NCI-H146 (cell line): ENCODE results near the gene PNMA6F.
"Not testable (repeated sequence)": the region's sequence is repeated elsewhere in the genome, so short reads cannot be mapped to it uniquely, and the experiment has no call there.

Experiments
- DNase-seq: peaks from one replicate; lab custom pipeline; 2025; lab: John Stamatoyannopoulos, UW

The PNMA6F gene

DNA sequence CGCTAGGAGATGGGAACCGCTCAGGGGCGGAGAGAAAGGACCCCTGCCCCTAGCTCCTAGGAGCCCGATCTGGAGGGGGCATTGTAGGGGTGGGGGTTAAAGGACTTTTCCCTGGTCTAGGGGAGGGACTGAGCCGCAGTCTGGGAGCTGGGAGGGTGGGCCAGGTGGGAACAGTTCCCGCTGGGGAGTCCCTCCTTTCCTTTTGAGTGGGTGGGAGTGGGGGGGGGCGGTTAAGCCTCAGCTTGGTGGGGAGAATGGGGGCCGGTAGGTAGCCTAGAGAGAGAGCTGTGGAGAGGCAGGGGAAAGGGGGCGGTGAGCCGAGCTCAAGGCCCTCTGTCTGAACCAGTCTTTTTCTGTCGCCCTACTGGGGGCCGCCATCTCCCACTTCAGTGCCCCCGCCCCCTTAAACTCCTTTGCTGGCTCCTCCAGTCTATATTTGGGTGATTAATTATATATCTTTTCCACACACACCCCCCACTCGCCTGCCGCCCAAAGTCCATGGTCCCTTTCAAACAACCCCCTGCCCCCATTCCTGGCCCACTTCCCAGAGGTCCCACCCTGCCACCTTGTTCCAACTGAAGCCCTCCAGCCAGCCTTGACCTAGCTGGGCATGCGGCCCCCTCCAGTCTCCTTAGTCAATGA lies 13.2 kb upstream of the PNMA6F start:
- no peak for DNase-seq

DNA sequence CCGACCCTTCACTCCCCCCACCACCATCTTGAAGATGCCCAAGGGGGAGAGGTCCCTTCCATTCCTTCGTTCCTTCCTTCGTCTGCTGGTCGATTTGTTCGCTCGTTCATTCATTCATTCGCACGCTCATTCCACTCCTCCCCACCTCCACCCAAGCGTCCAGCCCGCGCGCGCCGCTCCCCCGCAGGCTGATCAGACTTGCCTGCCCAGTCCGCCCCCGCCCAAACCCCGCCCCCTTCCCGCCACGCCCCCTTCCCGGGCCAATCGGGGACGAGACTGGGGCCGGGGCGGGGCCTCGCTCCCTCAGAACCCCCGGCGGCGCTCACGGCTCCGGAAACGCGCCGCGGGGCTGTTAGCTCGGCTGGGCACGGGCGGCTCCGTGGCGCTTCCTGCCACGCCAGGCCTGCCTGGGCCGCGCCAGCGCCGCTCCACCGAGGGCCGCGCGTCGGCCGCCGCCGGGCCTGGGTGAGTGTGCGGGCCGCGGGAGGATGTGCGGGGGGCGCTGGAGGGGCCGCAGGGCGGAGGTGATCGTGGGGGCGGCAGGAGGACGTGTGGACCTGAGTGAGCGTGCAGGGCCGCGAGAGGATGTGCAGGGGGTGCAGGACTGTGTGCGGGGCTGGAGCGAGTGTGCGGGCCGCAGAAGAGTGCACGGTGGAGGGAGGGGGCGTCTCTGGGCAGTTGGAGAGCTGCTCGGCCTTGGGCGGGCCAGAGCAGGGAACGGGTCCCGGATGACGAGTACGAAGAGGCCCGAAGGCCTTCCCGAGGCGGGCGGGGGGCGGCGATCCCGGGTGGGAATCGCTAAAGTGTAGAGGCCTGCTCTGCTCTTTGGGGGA lies 12.5 kb upstream of the PNMA6F start, which contains the start of gene ZNF275:
TSS of gene ZNF275 (plus strand) at position 333 of the 833 bp plus-strand sequence. CDS start 2,527 bp downstream, outside the sequence.
- peak; percentile 80 for DNase-seq

- DNase-seq: no peak
Observed at GRCh38 chrX:153333266-153333665, 11.7 kb upstream of the PNMA6F start.

DNA sequence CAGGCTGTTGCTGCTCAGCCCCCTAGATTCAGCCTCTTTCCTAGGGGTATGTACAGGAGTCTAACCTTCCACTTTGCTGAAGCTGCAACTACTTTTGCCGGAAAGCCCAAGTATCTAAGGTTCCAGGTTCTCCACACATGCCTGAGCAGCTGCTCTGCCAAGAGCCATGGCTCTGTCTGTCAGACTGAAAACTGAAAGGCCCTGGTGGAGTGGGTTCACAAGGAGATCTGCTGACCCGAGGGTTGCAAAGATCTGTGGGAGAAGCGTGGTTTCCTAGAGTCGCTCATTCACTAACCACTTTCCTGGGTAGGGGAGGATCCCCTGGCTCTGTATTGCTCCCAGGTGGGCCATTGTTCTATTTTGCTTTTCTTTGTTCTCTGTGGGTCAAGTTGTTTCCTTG lies 6.0 kb upstream of the PNMA6F start:
- no peak for DNase-seq

GRCh38 chrX:153320555-153321184 lies 897 bp downstream of the PNMA6F start:
- DNase-seq: no peak

GRCh38 chrX:153320047-153320443 lies 1.5 kb downstream of the PNMA6F start:
- not testable (repeated sequence) for DNase-seq

- peak; percentile 89 for DNase-seq
Observed at GRCh38 chrX:153319295-153320046, 2.1 kb downstream of the PNMA6F start.

GRCh38 chrX:153318811-153319210 lies 2.8 kb downstream of the PNMA6F start:
- no peak for DNase-seq

DNA sequence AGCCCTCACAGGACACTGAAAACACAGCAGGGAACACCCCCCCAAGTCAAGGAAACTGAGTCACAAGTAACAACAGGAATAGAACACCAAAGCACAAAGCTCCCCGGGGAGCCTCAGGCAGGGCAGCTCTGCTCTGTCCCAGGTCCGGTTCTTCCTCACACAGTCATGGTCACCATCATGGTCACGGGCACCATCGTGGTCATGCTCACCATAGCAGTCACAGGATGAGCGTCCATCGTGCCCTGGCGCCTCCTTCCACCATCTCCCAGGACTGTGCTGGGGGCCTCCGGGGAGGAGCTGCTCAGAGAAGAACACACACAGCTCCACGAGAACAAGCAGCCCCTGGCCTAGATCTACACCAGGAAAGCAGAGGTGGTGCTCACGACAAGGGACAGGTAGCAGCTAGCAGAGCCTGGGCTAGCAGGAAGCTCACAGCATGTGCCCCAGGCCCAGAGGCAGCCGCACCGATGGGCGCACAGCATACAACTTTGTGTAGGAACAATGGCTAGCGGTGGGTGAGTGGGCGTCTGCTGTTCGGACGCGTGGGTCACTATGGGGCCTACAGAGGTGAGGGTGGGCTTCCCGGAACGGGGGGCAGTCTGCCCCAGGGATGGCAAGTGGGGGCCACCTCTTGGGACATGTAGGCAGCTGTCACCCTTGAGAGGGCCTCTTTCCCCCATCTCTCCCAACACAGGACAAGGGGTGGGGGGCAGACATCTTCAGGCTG lies 3.4 kb downstream of the PNMA6F start:
- no peak for DNase-seq

- no peak for DNase-seq
Observed at GRCh38 chrX:153317306-153317705, 4.3 kb downstream of the PNMA6F start.

DNA sequence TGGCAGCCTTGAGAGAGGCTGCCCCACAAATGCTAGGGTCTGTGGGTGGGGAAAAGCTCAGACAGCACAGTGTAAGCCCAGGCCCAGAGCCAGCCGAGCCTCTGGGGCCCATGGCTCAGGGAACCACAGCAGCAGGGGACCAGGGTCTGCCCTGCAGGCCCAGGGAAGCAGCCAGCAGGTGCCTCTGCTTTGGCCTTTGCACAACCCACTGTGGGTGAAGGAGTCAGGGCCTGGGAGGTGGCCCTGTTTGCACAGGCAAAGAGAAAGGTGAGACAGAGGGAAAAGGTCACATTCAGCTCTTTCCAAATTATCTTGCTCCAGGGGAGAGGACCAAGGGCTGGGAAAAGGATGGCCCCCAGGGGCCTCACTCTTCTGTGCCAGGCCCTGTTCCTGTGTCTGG lies 8.7 kb downstream of the PNMA6F start:
- no peak for DNase-seq

DNA sequence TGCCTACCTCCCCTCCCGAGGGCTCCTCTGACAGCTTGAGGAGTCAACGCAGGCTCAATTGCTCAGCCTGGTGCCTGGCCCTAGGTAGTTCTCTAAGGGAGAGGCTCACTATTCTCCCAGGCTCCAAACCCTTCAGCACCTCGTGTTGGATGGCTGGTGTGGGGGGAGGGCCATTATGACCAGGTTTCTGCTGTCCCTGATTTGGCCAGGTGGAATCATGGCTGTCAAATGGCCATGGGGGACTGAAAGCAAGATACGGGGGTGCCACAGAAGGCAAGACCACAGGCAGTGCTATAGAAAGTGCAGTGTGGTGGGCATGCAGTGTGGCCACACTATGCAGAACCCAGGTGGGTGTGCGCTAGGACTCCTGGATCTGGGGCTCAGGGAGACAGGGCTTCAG lies 9.5 kb downstream of the PNMA6F start:
- no peak for DNase-seq

- no peak for DNase-seq
Observed at GRCh38 chrX:153310901-153311300, 10.7 kb downstream of the PNMA6F start.

DNA sequence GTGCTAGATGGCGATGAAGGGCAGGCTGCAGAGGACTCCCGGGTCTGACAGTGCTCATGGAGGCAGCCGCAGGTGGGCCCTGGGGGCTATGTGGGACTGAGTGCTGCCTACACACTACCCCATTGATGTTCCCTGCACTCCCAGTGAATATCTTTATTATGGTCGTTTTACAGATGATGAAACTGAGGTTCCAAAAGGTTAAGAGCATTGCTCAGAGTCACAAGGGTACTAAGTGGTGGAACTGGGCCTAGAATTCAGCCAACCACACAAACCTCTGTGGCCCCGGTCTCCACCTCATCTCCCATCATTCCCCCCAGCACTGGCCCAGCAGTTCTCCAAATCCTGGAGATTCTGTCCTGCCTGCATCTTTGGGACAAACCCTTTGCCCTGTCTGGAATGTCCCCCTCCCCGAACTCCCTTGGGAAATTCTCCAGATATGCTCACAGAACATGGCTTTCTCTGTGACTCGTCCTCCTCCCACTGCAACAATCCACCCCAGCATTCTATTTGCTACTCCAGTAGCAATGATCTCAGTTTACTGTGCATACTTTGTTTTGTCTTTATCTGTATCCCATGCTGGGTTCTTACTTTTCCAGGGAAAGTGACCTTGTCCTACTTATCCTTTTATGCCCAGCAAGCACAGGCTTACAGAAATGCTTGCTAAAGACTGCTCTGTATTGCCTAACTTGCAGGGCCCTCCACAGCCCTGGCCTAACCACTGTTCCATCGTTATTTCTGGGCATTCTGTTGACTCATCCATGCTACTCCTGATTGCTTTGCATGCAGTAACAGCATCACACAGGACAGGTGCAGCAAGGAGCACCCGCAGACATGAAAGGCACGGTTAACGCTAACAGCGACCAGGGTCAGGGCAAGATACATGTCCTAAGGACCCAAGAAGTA lies 14.0 kb downstream of the PNMA6F start:
- no peak for DNase-seq

- no peak for DNase-seq
Observed at GRCh38 chrX:153306527-153307115, 14.9 kb downstream of the PNMA6F start.

- no peak for DNase-seq
Observed at GRCh38 chrX:153305972-153306371, 15.6 kb downstream of the PNMA6F start.

DNA sequence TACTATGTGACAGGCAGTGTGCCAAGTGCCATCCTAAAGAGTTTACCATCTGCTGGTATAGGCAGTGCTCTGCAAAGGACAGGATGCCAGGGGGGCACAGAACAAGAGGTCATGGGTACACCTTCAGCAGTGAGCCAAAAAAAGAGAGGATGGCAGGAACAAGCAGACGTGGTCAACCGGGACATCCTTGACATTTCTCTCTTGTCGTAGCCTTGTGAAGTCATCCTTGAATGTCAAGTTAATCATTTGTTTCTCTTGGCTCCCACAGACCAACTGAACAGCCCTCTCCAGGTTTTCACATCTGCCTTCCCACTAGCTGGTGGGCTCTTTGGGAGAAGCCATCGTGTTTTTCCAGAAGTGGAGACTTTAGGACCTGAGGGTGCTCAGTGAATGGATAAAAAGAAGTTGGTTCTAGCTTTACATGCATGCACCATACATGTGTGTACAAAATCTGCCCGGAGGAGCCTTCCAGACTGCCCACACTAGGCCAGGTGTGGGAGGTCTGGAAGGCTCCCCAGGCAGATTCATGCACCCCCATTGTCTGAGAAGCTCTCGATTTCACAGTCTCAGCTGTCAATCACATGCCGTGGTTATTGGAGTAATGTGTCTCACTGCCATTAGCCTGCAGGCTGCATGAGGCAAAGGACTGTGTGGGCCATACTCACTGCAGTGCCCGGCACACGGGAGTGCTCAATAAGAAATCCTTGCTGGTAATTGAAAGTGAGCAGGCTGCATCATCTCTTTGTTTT lies 16.4 kb downstream of the PNMA6F start:
- no peak for DNase-seq

- DNase-seq: no peak
Observed at GRCh38 chrX:153303276-153304262, 18.0 kb downstream of the PNMA6F start.
